CD4-positive, alpha-beta T cell treated with Interleukin-15 for 1 hour (primary cell): ENCODE measurements around the gene RANBP17.

Source experiments
- DNase-seq: peaks from one replicate; pipeline ENCODE4 v3.0.0-alpha.2; 2020

Gene RANBP17

GRCh38 chr5:171323806-171324632, 462.2 kb downstream of the RANBP17 start:
- DNase-seq = no peak

GRCh38 chr5:171330021-171330420, 468.2 kb downstream of the RANBP17 start:
- DNase-seq = no peak

- DNase-seq = no peak
Observed at GRCh38 chr5:171335616-171336015, 473.8 kb downstream of the RANBP17 start.

GRCh38 chr5:171336521-171337209, 474.8 kb downstream of the RANBP17 start:
- DNase-seq = no peak

DNA sequence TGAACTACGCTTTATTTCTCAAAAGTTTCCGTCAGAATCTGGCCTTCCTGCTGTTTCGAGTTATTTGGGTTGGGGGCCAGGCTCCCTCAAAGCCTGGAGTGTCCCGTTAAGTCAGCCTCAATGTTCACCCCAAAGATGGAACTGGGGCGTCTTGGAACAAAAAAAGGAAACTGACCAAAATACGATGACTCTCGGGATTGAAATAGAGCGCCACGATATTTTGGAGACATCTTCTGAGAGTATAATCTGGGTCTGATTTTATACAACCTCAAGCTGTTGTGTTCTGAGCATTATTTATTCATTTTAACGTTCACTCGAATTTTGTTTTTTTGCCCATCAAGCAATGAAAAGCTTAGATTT, 475.4 kb downstream of the RANBP17 start:
- DNase-seq = no peak

DNA sequence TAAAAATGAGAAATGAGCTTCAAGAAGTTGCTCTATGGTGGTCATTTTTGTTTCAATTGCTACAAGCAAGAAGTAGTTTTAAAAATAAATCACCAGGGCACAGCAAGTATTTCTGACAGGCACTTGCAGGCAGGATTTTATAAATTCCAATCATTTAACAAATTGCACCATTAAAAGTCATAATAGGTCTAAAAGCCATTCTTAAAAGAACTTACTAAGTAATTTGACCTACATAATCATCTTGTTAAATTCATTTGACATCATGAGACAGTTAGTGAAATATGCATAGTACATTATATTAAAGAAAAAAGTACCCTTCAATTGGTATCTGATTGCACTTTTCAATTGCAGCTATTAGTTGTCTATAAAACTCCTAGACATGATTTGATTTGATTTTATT, 478.2 kb downstream of the RANBP17 start:
- DNase-seq = no peak

DNA sequence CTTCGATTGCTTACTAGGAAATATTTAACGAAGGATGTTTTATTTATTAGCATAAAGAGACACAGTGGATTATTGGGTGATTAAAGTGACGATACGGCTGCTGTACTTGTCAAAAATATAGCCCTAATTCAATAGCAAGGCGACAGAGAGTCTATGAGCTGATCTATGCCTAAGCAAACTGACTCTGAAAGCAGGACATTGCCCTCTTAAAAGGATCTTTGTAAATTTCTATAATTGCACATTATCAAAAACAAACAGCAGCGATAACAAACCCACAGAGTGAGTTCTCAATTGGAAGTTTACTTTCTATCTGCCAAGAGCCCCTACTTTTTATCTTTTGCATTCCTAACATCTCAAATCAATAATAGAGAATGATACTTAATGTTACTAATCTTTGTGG, 478.7 kb downstream of the RANBP17 start:
- DNase-seq = no peak

DNA sequence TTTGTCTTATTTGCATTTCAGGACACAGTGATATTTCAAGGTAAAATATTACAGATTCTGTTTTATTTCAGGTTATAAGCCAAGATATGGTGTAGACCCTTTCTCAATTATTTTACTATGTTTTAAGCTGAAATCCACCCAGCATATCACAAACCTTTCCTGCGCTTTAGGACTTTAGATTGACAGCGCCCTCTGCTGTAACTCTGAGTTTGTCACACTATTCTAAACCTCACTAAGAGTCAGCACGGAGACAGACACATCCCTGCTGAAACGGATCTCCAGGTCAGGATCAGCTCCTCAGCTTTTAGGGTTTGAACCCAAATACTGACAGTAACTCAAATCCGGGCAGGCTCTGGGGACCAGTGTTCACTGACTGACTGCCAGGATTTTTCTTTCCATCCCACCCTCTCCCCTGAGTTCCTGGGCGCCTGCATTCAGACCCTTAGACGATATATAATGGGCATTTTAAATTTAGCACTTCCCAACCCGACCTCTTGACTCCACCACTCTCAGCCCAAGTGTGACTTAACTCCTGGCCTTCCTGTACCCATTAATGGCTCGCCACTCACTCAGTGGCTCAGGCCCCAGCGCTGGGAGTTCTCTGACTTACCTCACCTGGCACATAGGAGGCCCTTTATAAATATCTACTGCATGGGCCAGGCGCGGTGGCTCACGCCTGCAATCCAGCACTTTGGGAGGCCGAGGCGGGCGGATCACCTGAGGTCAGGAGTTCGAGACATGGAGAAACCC, 480.7 kb downstream of the RANBP17 start:
- no peak for DNase-seq

DNA sequence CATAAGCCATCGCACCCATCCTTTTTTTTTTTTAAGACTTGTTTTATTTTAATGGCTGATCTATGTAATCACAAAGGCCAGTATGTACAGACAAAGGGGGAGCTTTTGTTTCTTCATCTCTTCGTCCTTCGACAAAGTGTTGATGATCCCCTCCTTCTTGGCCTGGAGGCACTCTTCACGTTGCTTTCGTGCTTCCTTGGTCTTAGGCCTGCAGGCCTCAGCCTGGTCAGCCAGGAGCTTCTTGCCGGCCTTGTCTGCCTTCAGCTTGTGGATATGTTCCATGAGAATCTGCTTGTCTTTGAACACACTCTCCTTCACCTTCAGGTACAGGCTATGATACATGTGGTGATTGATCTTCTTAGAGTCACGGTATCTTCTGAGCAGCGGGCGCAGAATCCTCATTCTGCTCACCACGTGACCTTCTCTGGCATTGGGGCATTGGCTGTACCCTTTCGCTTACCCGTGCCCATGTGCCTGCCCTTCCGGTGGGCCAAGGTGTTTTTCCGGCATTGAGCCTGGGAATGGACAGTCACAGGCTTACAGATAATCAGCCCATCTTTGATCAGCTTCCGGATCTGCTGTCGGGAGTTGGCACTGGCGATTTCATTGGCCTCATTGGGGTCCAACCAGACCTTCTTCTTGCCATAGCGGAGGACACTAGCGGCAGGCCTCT, 483.3 kb downstream of the RANBP17 start:
- DNase-seq = no peak
